Keratinocyte (primary cell): ENCODE measurements around the gene SCAMP2. TPM values are rescaled to one million over a fixed set of nuclear protein-coding genes. Genes with fewer than 3 reads are reported as not detected.

Experiments used
- DNase-seq: peaks from one replicate; pipeline ENCODE4 v3.0.0-alpha.2; 2011; ENCODE audit warnings: low read depth, missing footprints, low spot score
- FAIRE-seq: peaks from 2 replicates; lab custom pipeline; 2011; peaks lifted over from hg19 to GRCh38; lab: Jason Lieb, UNC
- H2AFZ ChIP-seq: 2 replicates; pipeline ENCODE4 v1.6.0; 2012; ENCODE audit warnings: low read length, control low read depth, inconsistent platforms; ENCODE audit not compliant: control insufficient read depth
- H3K27ac ChIP-seq: 2 replicates; pipeline ENCODE4 v1.5.1; 2011; ENCODE audit warnings: low read length; ENCODE audit not compliant: control insufficient read depth, insufficient read depth
- H3K27me3 ChIP-seq: 3 replicates; pipeline ENCODE4 v1.6.0; 2011; ENCODE audit warnings: low read length; ENCODE audit not compliant: control insufficient read depth, insufficient read depth; ENCODE audit errors: extremely low read depth
- H3K36me3 ChIP-seq, 2 experiments: 2 replicates in 1 of 2; 3 replicates in 1 of 2; pipeline ENCODE4 v1.5.1; 2011; ENCODE audit warnings: low read length in 2 of 2, mild to moderate bottlenecking in 1 of 2; ENCODE audit not compliant: control insufficient read depth in 2 of 2, insufficient read depth in 2 of 2; ENCODE audit errors: extremely low read depth in 1 of 2
- H3K4me1 ChIP-seq: 3 replicates; pipeline ENCODE4 v1.5.1; 2011; ENCODE audit warnings: low read length; ENCODE audit not compliant: control insufficient read depth, insufficient read depth; ENCODE audit errors: extremely low read depth
- H3K4me2 ChIP-seq: 3 replicates; pipeline ENCODE4 v1.6.0; 2011; ENCODE audit warnings: low read depth, low read length; ENCODE audit not compliant: control insufficient read depth, insufficient read depth; ENCODE audit errors: extremely low read depth
- H3K4me3 ChIP-seq, 3 experiments: fragments of 200-600 bp in 1 of 3; sonication (generic) in 1 of 3; 2 replicates in 2 of 3; 3 replicates in 1 of 3; pipeline ENCODE4 v1.5.1; 2011 to 2016; ENCODE audit warnings: low read length in 3 of 3, mild to moderate bottlenecking in 3 of 3, control low read depth in 2 of 3, inconsistent platforms in 1 of 3, low read depth in 1 of 3, mixed read lengths in 1 of 3, mixed run types in 1 of 3, moderate library complexity in 1 of 3; ENCODE audit not compliant: control insufficient read depth in 2 of 3, insufficient read depth in 2 of 3; ENCODE audit errors: extremely low read depth in 1 of 3
- H3K79me2 ChIP-seq: 2 replicates; pipeline ENCODE4 v1.6.0; 2012; ENCODE audit warnings: low read length; ENCODE audit not compliant: control insufficient read depth, insufficient read depth
- H3K9ac ChIP-seq: 3 replicates; pipeline ENCODE4 v1.6.0; 2011; ENCODE audit warnings: low read length; ENCODE audit not compliant: control insufficient read depth, insufficient read depth; ENCODE audit errors: extremely low read depth
- H3K9me1 ChIP-seq: 3 replicates; pipeline ENCODE4 v1.6.0; 2011; ENCODE audit warnings: low read length; ENCODE audit not compliant: control insufficient read depth, insufficient read depth; ENCODE audit errors: extremely low read depth
- H3K9me3 ChIP-seq: 2 replicates; pipeline ENCODE4 v1.5.1; 2012; ENCODE audit warnings: low read depth, low read length; ENCODE audit not compliant: control insufficient read depth
- H4K20me1 ChIP-seq: 3 replicates; pipeline ENCODE4 v1.6.0; 2011; ENCODE audit warnings: low read length; ENCODE audit not compliant: control insufficient read depth, insufficient read depth; ENCODE audit errors: extremely low read depth
- EZH2 ChIP-seq: IDR thresholded peaks from one replicate; pipeline ENCODE4 v1.6.1; 2012; ENCODE audit warnings: inconsistent platforms, mild to moderate bottlenecking, low read length, moderate library complexity
- dilution Hi-C: fragments of 300-500 bp; cut with MboI; formaldehyde crosslinking; loops from one replicate; pipeline ENCODE4 v1.7.0; 2020; ENCODE audit warnings: low sequenced_read_pairs; ENCODE audit not compliant: extremely low pct_ligation_motif_present
- polyA plus RNA-seq, 5 experiments: library from polyadenylated mRNA; depleted of rRNA in 3 of 5; stranded (reverse) in 3 of 5; stranded (forward) in 1 of 5; unstranded in 1 of 5; fragments of >200 nt; gene quantifications; 1 replicate in 1 of 5; 2 replicates in 3 of 5; 3 replicates in 1 of 5; pipeline versions ENCODE4 v1.2.1 to v1.2.3, GENCODE V29; 2011 to 2012; ENCODE audit warnings: missing spikeins in 2 of 5, low read depth in 1 of 5, low replicate concordance in 1 of 5
- TF ChIP-seq, protein P1 (sequence below), 3 experiments: IDR thresholded peaks in 1 of 3; conservative IDR thresholded peaks in 1 of 3; optimal IDR thresholded peaks in 1 of 3; 2 replicates in 2 of 3; 3 replicates in 1 of 3; pipeline versions ENCODE3 to v1.5.1; 2011; ENCODE audit warnings: low read length in 3 of 3, mild to moderate bottlenecking in 3 of 3, moderate library complexity in 2 of 3, control low read depth in 1 of 3, inconsistent platforms in 1 of 3; ENCODE audit not compliant: insufficient read depth in 2 of 3; ENCODE audit errors: extremely low read depth in 1 of 3

Gene SCAMP2
- polyA plus RNA-seq, 1 donor (not counting 4 experiments of a cell fraction or from before 2014, with no cell fraction given): 72.8 TPM

DNA sequence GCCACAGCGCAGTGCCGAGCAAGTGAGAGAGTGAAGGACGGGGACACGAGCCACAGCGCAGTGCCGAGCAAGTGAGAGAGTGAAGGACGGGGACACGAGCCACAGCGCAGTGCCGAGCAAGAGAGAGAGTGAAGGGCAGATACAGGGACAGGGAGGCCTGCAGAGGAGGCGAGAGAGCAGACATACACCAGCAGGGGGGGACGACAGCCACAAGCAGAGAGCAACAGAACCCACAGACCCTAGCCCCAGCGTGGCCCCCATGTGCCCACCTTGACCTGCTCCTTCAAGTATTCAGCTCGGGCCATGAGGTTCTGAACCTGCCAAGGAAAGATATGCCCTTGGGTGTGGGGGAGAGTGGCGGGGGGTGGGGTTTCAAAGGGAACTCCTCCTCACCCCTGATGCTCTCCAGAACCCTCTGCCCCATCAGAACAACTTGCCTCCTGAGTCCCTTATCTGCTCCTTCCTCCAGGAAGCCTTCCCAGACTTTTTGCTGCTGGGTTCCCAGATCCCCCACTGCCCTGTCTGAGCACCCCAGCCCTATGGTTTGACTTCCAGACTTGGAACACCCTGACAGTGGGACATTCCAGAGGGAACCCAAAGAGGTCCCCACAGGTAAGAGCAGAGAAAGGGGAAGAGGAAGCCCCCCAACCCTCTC is 35.6 kb downstream of the SCAMP2 start:
- no peak for DNase-seq
- H2AFZ ChIP-seq: no peak overlapping the region
- dilution Hi-C loops: no loop called here
- H3K9me3 ChIP-seq: no peaks in the 10 kb centered on the region
- H3K4me2 ChIP-seq: no peak overlapping the region
- TF ChIP-seq, protein P1, sequence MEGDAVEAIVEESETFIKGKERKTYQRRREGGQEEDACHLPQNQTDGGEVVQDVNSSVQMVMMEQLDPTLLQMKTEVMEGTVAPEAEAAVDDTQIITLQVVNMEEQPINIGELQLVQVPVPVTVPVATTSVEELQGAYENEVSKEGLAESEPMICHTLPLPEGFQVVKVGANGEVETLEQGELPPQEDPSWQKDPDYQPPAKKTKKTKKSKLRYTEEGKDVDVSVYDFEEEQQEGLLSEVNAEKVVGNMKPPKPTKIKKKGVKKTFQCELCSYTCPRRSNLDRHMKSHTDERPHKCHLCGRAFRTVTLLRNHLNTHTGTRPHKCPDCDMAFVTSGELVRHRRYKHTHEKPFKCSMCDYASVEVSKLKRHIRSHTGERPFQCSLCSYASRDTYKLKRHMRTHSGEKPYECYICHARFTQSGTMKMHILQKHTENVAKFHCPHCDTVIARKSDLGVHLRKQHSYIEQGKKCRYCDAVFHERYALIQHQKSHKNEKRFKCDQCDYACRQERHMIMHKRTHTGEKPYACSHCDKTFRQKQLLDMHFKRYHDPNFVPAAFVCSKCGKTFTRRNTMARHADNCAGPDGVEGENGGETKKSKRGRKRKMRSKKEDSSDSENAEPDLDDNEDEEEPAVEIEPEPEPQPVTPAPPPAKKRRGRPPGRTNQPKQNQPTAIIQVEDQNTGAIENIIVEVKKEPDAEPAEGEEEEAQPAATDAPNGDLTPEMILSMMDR (optimal IDR thresholded peaks at IDR 0.05 in 1 of 3, IDR thresholded peaks at IDR 0.05 in 1 of 3, conservative IDR thresholded peaks at IDR 0.05 in 1 of 3; ENCODE audit: extremely low read depth in 1 of 3, insufficient read depth in 2 of 3, low read length in 3 of 3): peak in 1 of 3 experiments; percentile 18
- no peak for TF ChIP-seq EZH2
- no peaks in the 10 kb centered on the region for H4K20me1 ChIP-seq
- FAIRE-seq: no peak
- no peaks in the 10 kb centered on the region for H3K27me3 ChIP-seq
- H3K36me3 ChIP-seq: peaks cover 4 to 11% of the 10 kb centered on the region in 2 experiments
- no peaks in the 10 kb centered on the region for H3K9me1 ChIP-seq
- H3K9ac ChIP-seq: no peak overlapping the region
- peaks cover 6% of the 10 kb centered on the region for H3K4me1 ChIP-seq
- no peak overlapping the region for H3K27ac ChIP-seq
- no peak overlapping the region for H3K4me3 ChIP-seq
- H3K79me2 ChIP-seq: no peaks in the 10 kb centered on the region

DNA sequence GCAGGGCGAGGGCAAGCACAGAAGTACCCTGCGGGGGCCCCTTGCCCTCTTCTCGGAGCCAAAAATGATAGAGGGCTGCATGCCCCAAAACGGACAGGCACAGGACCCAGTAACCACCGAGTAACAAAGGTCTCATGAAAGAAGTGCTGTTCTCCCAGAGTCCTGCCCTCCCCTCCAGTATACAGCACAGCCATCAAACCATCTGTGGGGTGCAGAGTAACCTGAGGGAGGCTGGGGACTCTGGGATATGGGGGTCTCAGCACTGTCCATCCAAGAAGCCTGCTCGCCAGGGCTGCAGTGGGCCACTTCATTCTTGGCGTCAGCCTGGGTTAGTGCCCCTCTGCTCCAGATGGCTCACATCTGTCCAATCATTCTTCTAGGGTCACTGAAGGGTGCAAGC is 36.3 kb downstream of the SCAMP2 start:
- no peak for TF ChIP-seq EZH2
- TF ChIP-seq, protein P1 (optimal IDR thresholded peaks at IDR 0.05 in 1 of 3, IDR thresholded peaks at IDR 0.05 in 1 of 3, conservative IDR thresholded peaks at IDR 0.05 in 1 of 3; ENCODE audit: extremely low read depth in 1 of 3, insufficient read depth in 2 of 3, low read length in 3 of 3): no peak
- Histone ChIP-seq H3K9me1 (no peaks in the 10 kb centered on the region), H3K27me3 (no peaks in the 10 kb centered on the region), H3K27ac (no peak overlapping the region), H3K4me3 (no peak overlapping the region), H4K20me1 (no peaks in the 10 kb centered on the region), H3K4me1 (no peaks in the 10 kb centered on the region), H3K9ac (no peak overlapping the region), H3K79me2 (no peaks in the 10 kb centered on the region), H2AFZ (no peak overlapping the region), H3K36me3 (peaks cover 4 to 11% of the 10 kb centered on the region in 2 experiments), H3K4me2 (no peak overlapping the region), H3K9me3 (no peaks in the 10 kb centered on the region)
- DNase-seq (no peak), FAIRE-seq (no peak)
- dilution Hi-C loops: no loop called here
